SU-DHL-6 (cell line): ENCODE data around the gene DIPK1B.

ENCODE experiments used
- H2AFZ ChIP-seq: fragments of 200-600 bp; sonication (generic); 2 replicates; pipeline ENCODE4 v1.6.1; 2014; ENCODE audit warnings: low read depth, mild to moderate bottlenecking, moderate library complexity, mixed read lengths, antibody characterized with exemption, low read length; ENCODE audit not compliant: severe bottlenecking
- H3F3A ChIP-seq: fragments of 200-600 bp; shearing (Covaris generic); 2 replicates; pipeline ENCODE4 v1.6.0; 2016; ENCODE audit warnings: antibody characterized with exemption, mild to moderate bottlenecking; ENCODE audit not compliant: insufficient read depth
- H3K27ac ChIP-seq: fragments of 200-600 bp; sonication (generic); 2 replicates; pipeline ENCODE4 v1.5.1; 2016; ENCODE audit warnings: low read depth, mild to moderate bottlenecking, low read length, moderate library complexity, mixed read lengths
- H3K27me3 ChIP-seq: fragments of 200-600 bp; sonication (generic), shearing (Covaris generic); 2 replicates; pipeline ENCODE4 v1.6.0; 2014; ENCODE audit warnings: mild to moderate bottlenecking, low read length
- H3K36me3 ChIP-seq: fragments of 200-600 bp; sonication (generic); 2 replicates; pipeline ENCODE4 v1.6.1; 2014; ENCODE audit warnings: mild to moderate bottlenecking, low read length, mixed read lengths
- H3K4me2 ChIP-seq: fragments of 300-600, 200-600 bp; shearing (Covaris generic), sonication (generic); 2 replicates; pipeline ENCODE4 v1.6.0; 2014; ENCODE audit warnings: low read length, low read depth, mild to moderate bottlenecking; ENCODE audit not compliant: poor library complexity, severe bottlenecking
- H3K4me3 ChIP-seq: fragments of 200-600 bp; sonication (generic); 2 replicates; pipeline ENCODE4 v1.5.1; 2014; ENCODE audit warnings: antibody characterized with exemption, low read length, mild to moderate bottlenecking, mixed read lengths; ENCODE audit not compliant: insufficient read depth, poor library complexity, severe bottlenecking
- H3K79me2 ChIP-seq: fragments of 200-600 bp; sonication (generic); 2 replicates; pipeline ENCODE4 v1.6.1; 2014; ENCODE audit warnings: mild to moderate bottlenecking, low read length, moderate library complexity; ENCODE audit not compliant: insufficient read depth
- H3K9ac ChIP-seq: fragments of 200-600 bp; sonication (generic); 2 replicates; pipeline ENCODE4 v1.7.0; 2014; ENCODE audit warnings: mild to moderate bottlenecking, low read length
- H3K9me2 ChIP-seq: fragments of 200-600 bp; sonication (generic); replicated peaks from 2 replicates; pipeline ENCODE4 v1.6.1; 2014; ENCODE audit warnings: low read length; ENCODE audit not compliant: insufficient read depth
- H3K9me3 ChIP-seq: fragments of 200-600 bp; sonication (generic); 2 replicates; pipeline ENCODE4 v1.6.1; 2014; ENCODE audit warnings: low read length, mixed read lengths; ENCODE audit not compliant: insufficient read depth
- H4K20me1 ChIP-seq: fragments of 200-600 bp; sonication (generic); 2 replicates; pipeline ENCODE4 v1.6.1; 2014; ENCODE audit warnings: low read depth, mild to moderate bottlenecking, antibody characterized with exemption, low read length, moderate library complexity, mixed read lengths
- EZH2phosphoT487 ChIP-seq: fragments of 200-600 bp; sonication (generic), shearing (Covaris generic); conservative IDR thresholded peaks from 2 replicates; pipeline ENCODE4 v1.6.1; 2018; ENCODE audit warnings: mild to moderate bottlenecking, antibody characterized with exemption, low read length, moderate library complexity, mixed read lengths
- TF ChIP-seq, protein P1 (sequence below): fragments of 200-600 bp; sonication (generic); IDR thresholded peaks from one replicate; pipeline ENCODE4 v1.5.1; 2017; ENCODE audit warnings: antibody characterized with exemption, mild to moderate bottlenecking, low read length, moderate library complexity; ENCODE audit not compliant: insufficient read depth, poor library complexity, severe bottlenecking

DIPK1B gene

GRCh38 chr9:136678624-136679023 lies 33.7 kb upstream of the DIPK1B start:
- H3K4me3 ChIP-seq, result no peak overlapping the region
- H3F3A ChIP-seq, result no peaks in the 10 kb centered on the region
- no peak overlapping the region for H3K9ac ChIP-seq
- H3K9me3 ChIP-seq, result no peaks in the 10 kb centered on the region
- no peak overlapping the region for H3K27ac ChIP-seq
- no peak for TF ChIP-seq EZH2phosphoT487
- TF ChIP-seq, protein P1, sequence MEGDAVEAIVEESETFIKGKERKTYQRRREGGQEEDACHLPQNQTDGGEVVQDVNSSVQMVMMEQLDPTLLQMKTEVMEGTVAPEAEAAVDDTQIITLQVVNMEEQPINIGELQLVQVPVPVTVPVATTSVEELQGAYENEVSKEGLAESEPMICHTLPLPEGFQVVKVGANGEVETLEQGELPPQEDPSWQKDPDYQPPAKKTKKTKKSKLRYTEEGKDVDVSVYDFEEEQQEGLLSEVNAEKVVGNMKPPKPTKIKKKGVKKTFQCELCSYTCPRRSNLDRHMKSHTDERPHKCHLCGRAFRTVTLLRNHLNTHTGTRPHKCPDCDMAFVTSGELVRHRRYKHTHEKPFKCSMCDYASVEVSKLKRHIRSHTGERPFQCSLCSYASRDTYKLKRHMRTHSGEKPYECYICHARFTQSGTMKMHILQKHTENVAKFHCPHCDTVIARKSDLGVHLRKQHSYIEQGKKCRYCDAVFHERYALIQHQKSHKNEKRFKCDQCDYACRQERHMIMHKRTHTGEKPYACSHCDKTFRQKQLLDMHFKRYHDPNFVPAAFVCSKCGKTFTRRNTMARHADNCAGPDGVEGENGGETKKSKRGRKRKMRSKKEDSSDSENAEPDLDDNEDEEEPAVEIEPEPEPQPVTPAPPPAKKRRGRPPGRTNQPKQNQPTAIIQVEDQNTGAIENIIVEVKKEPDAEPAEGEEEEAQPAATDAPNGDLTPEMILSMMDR, result no peak
- no peaks in the 10 kb centered on the region for H3K36me3 ChIP-seq
- H3K27me3 ChIP-seq, result no peaks in the 10 kb centered on the region
- H4K20me1 ChIP-seq, result no peaks in the 10 kb centered on the region
- H3K79me2 ChIP-seq, result no peaks in the 10 kb centered on the region
- no peak overlapping the region for H2AFZ ChIP-seq
- H3K9me2 ChIP-seq, result no peaks in the 10 kb centered on the region
- no peak overlapping the region for H3K4me2 ChIP-seq

- Histone ChIP-seq H3K27ac (no peak overlapping the region), H3K79me2 (no peaks in the 10 kb centered on the region), H3K9me3 (no peaks in the 10 kb centered on the region), H3F3A (no peaks in the 10 kb centered on the region), H4K20me1 (no peaks in the 10 kb centered on the region), H3K4me3 (no peak overlapping the region), H3K9ac (no peak overlapping the region), H2AFZ (no peak overlapping the region), H3K36me3 (no peaks in the 10 kb centered on the region), H3K27me3 (no peaks in the 10 kb centered on the region), H3K4me2 (no peak overlapping the region), H3K9me2 (no peaks in the 10 kb centered on the region)
- TF ChIP-seq, protein P1, result no peak
- no peak for TF ChIP-seq EZH2phosphoT487
Measured at GRCh38 chr9:136679431-136679941, 32.9 kb upstream of the DIPK1B start.

GRCh38 chr9:136681029-136681428 lies 31.3 kb upstream of the DIPK1B start:
- no peak overlapping the region for H3K27ac ChIP-seq
- no peaks in the 10 kb centered on the region for H3K79me2 ChIP-seq
- H3K9me2 ChIP-seq, result no peaks in the 10 kb centered on the region
- no peak overlapping the region for H3K4me3 ChIP-seq
- H4K20me1 ChIP-seq, result no peaks in the 10 kb centered on the region
- H3F3A ChIP-seq, result no peaks in the 10 kb centered on the region
- H3K9ac ChIP-seq, result no peak overlapping the region
- TF ChIP-seq, protein P1, result no peak
- TF ChIP-seq EZH2phosphoT487, result no peak
- H3K27me3 ChIP-seq, result no peaks in the 10 kb centered on the region
- no peaks in the 10 kb centered on the region for H3K9me3 ChIP-seq
- H3K36me3 ChIP-seq, result no peaks in the 10 kb centered on the region
- H3K4me2 ChIP-seq, result no peak overlapping the region
- no peak overlapping the region for H2AFZ ChIP-seq
